Measurements from ENCODE around the gene CHFR. TPM values are rescaled to one million over a fixed set of nuclear protein-coding genes. Genes with fewer than 3 reads are reported as not detected.
"Not testable (repeated sequence)": the region's sequence is repeated elsewhere in the genome, so short reads cannot be mapped to it uniquely, and the experiment has no call there.

The CHFR gene
- polyA plus RNA-seq, 1 donor from 2014 or later = 89.3 TPM

- Histone ChIP-seq H3K27me3 (ENCODE audit: insufficient read depth, low read depth, low read length) (no peaks in the 10 kb centered on the region), H2AFZ (ENCODE audit: low read depth, low read length) (no peak overlapping the region), H3K9ac (ENCODE audit: low read length) (no peak overlapping the region), H3K9me2 (ENCODE audit: insufficient read depth, low read length) (no peaks in the 10 kb centered on the region), H4K20me1 (ENCODE audit: insufficient read depth) (no peaks in the 10 kb centered on the region), H3F3A (ENCODE audit: insufficient read depth, low read length, poor library complexity, severe bottlenecking) (no peaks in the 10 kb centered on the region), H3K9me3 (ENCODE audit: low read length) (no peaks in the 10 kb centered on the region), H3K36me3 (ENCODE audit: insufficient read depth, low read length) (peaks cover 6% of the 10 kb centered on the region), H3K4me3 (ENCODE audit: low read length) (no peak overlapping the region), H3K27ac (ENCODE audit: low read length) (no peak overlapping the region), H3K4me2 (ENCODE audit: low read length) (no peak overlapping the region), H3K79me2 (replicated peaks; ENCODE audit: insufficient read depth, low read length) (no peaks in the 10 kb centered on the region)
- TF ChIP-seq, protein P1, sequence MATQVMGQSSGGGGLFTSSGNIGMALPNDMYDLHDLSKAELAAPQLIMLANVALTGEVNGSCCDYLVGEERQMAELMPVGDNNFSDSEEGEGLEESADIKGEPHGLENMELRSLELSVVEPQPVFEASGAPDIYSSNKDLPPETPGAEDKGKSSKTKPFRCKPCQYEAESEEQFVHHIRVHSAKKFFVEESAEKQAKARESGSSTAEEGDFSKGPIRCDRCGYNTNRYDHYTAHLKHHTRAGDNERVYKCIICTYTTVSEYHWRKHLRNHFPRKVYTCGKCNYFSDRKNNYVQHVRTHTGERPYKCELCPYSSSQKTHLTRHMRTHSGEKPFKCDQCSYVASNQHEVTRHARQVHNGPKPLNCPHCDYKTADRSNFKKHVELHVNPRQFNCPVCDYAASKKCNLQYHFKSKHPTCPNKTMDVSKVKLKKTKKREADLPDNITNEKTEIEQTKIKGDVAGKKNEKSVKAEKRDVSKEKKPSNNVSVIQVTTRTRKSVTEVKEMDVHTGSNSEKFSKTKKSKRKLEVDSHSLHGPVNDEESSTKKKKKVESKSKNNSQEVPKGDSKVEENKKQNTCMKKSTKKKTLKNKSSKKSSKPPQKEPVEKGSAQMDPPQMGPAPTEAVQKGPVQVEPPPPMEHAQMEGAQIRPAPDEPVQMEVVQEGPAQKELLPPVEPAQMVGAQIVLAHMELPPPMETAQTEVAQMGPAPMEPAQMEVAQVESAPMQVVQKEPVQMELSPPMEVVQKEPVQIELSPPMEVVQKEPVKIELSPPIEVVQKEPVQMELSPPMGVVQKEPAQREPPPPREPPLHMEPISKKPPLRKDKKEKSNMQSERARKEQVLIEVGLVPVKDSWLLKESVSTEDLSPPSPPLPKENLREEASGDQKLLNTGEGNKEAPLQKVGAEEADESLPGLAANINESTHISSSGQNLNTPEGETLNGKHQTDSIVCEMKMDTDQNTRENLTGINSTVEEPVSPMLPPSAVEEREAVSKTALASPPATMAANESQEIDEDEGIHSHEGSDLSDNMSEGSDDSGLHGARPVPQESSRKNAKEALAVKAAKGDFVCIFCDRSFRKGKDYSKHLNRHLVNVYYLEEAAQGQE (IDR thresholded peaks at IDR 0.05; ENCODE audit: borderline replicate concordance) = no peak
- no peak for TF ChIP-seq TAF1 (IDR thresholded peaks at IDR 0.05; ENCODE audit: low read depth)
- TF ChIP-seq RAD21 (conservative IDR thresholded peaks at IDR 0.05) = no peak
- TF ChIP-seq EP300 (conservative IDR thresholded peaks at IDR 0.05; ENCODE audit: poor library complexity, severe bottlenecking) = no peak
- TF ChIP-seq EZH2 (IDR thresholded peaks at IDR 0.05; ENCODE audit: borderline replicate concordance, insufficient read depth, low read length, poor library complexity, severe bottlenecking) = no peak
- TF ChIP-seq SMC3 (conservative IDR thresholded peaks at IDR 0.05; ENCODE audit: poor library complexity) = no peak
- no peak for TF ChIP-seq MXI1 (conservative IDR thresholded peaks at IDR 0.05; ENCODE audit: poor library complexity, severe bottlenecking)
- TF ChIP-seq POLR2AphosphoS5 (IDR thresholded peaks at IDR 0.05) = no peak
- TF ChIP-seq CTCF (IDR thresholded peaks at IDR 0.05; ENCODE audit: poor library complexity, severe bottlenecking) = no peak
Observed at GRCh38 chr12:132847363-132848356, 39.7 kb downstream of the CHFR start.

- H3K36me3 ChIP-seq (ENCODE audit: insufficient read depth, low read length); H3K9ac ChIP-seq (ENCODE audit: low read length); H3F3A ChIP-seq (ENCODE audit: insufficient read depth, low read length, poor library complexity, severe bottlenecking): not testable (repeated sequence)
Observed at GRCh38 chr12:132844681-132845080, 42.7 kb downstream of the CHFR start.

More at GRCh38 chr12:132844681-132845080, 42.7 kb downstream of the CHFR start:
- H3K4me3 ChIP-seq (ENCODE audit: low read length); H3K27ac ChIP-seq (ENCODE audit: low read length); H3K27me3 ChIP-seq (ENCODE audit: insufficient read depth, low read depth, low read length); H4K20me1 ChIP-seq (ENCODE audit: insufficient read depth); H3K79me2 ChIP-seq (replicated peaks; ENCODE audit: insufficient read depth, low read length); H3K4me2 ChIP-seq (ENCODE audit: low read length); H2AFZ ChIP-seq (ENCODE audit: low read depth, low read length); H3K9me3 ChIP-seq (ENCODE audit: low read length); H3K9me2 ChIP-seq (ENCODE audit: insufficient read depth, low read length): not testable (repeated sequence)

Data from neural cell (in vitro differentiated cells).